IMR-90 (cell line): ENCODE measurements around the gene POLRMT. TPM values are rescaled to one million over a fixed set of nuclear protein-coding genes. Genes with fewer than 3 reads are reported as not detected.

Experiments used
- ATAC-seq: fragments of 200-7000 bp; cut with Tn5 transposase; 2 replicates; pipeline ENCODE4 v1.9.1; 2020; ENCODE audit warnings: low read depth, mild to moderate bottlenecking, moderate library complexity
- BruUV-seq: library from RNA; stranded (reverse); fragments of 400-500 nt; replicated peaks from 2 replicates; lab custom pipeline; 2021; lab: Mats Ljungman, UMichigan
- CTCF ChIA-PET: fragments of 300-600 bp; formaldehyde crosslinking; extraction: SDS; loops from one replicate; lab custom pipeline; 2021; ENCODE audit warnings: antibody characterized with exemption; lab: Yijun Ruan, JAX
- POLR2A ChIA-PET: fragments of 300-600 bp; sonication (Branson Sonifier 250); formaldehyde crosslinking; loops from one replicate; lab custom pipeline; 2022; ENCODE audit warnings: antibody characterized with exemption; ENCODE audit not compliant: unreplicated experiment; lab: Charles Lee
- DNase-seq: peaks from one replicate; pipeline ENCODE4 v3.0.0; 2013
- H2AFZ ChIP-seq: replicated peaks from 2 replicates; pipeline ENCODE3; 2013; ENCODE audit warnings: low read length, mild to moderate bottlenecking; ENCODE audit not compliant: poor library complexity
- H2AK5ac ChIP-seq: 2 replicates; pipeline ENCODE4 v1.6.1; 2013; ENCODE audit warnings: low read depth, low read length, inconsistent platforms
- H2AK9ac ChIP-seq: replicated peaks from 2 replicates; pipeline ENCODE3; 2013; ENCODE audit warnings: mild to moderate bottlenecking, low read depth, low read length, moderate library complexity; ENCODE audit not compliant: poor library complexity
- H2BK120ac ChIP-seq: 2 replicates; pipeline ENCODE4 v1.6.1; 2013; ENCODE audit warnings: low read depth, low read length, inconsistent platforms
- H2BK15ac ChIP-seq: 3 replicates; pipeline ENCODE4 v1.6.1; 2013; ENCODE audit warnings: low read depth, low read length, inconsistent platforms
- H2BK20ac ChIP-seq: 2 replicates; pipeline ENCODE4 v1.6.1; 2013; ENCODE audit warnings: low read depth, mild to moderate bottlenecking, inconsistent platforms, low read length, moderate library complexity
- H2BK5ac ChIP-seq: 2 replicates; pipeline ENCODE4 v1.6.1; 2013; ENCODE audit warnings: mild to moderate bottlenecking, low read depth, low read length, inconsistent platforms; ENCODE audit not compliant: poor library complexity, severe bottlenecking
- H3K14ac ChIP-seq: replicated peaks from 2 replicates; pipeline ENCODE4 v1.6.1; 2013; ENCODE audit warnings: low read depth, low read length, inconsistent platforms
- H3K18ac ChIP-seq: 2 replicates; pipeline ENCODE4 v1.6.1; 2013; ENCODE audit warnings: low read depth, low read length, control low read depth
- H3K23ac ChIP-seq: 2 replicates; pipeline ENCODE4 v1.6.1; 2013; ENCODE audit warnings: low read depth, low read length, inconsistent platforms
- H3K27ac ChIP-seq: 2 replicates; pipeline ENCODE4 v1.5.1; 2013; ENCODE audit warnings: mild to moderate bottlenecking, control low read depth, low read length; ENCODE audit not compliant: insufficient read depth
- H3K27me3 ChIP-seq: 2 replicates; pipeline ENCODE4 v1.6.1; 2013; ENCODE audit warnings: low read length; ENCODE audit not compliant: control insufficient read depth, insufficient read depth
- H3K36me3 ChIP-seq: 2 replicates; pipeline ENCODE4 v1.6.1; 2013; ENCODE audit warnings: low read length, mixed read lengths; ENCODE audit not compliant: control insufficient read depth, insufficient read depth
- H3K4ac ChIP-seq: 2 replicates; pipeline ENCODE4 v1.6.1; 2013; ENCODE audit warnings: low read depth, low read length, inconsistent platforms
- H3K4me1 ChIP-seq: 2 replicates; pipeline ENCODE4 v1.6.1; 2013; ENCODE audit warnings: low read length, mixed read lengths; ENCODE audit not compliant: control insufficient read depth, insufficient read depth
- H3K4me2 ChIP-seq: 2 replicates; pipeline ENCODE4 v1.6.1; 2013; ENCODE audit warnings: low read depth, mild to moderate bottlenecking, control low read depth, low read length, moderate library complexity
- H3K4me3 ChIP-seq: 2 replicates; pipeline ENCODE4 v1.5.1; 2013; ENCODE audit warnings: low read depth, mild to moderate bottlenecking, control low read depth, low read length, moderate library complexity; ENCODE audit not compliant: insufficient read depth
- H3K56ac ChIP-seq: 2 replicates; pipeline ENCODE4 v1.6.1; 2013; ENCODE audit warnings: low read length, inconsistent platforms; ENCODE audit not compliant: insufficient read depth; ENCODE audit errors: extremely low read depth
- H3K79me1 ChIP-seq, 2 experiments: 2 replicates each; pipeline ENCODE4 v1.6.1; 2013; ENCODE audit warnings: low read length in 2 of 2, inconsistent platforms in 1 of 2, low read depth in 1 of 2
- H3K9ac ChIP-seq: 2 replicates; pipeline ENCODE4 v1.6.1; 2013; ENCODE audit warnings: low read depth, low read length, control low read depth
- H3K9me1 ChIP-seq: 2 replicates; pipeline ENCODE4 v1.6.1; 2013; ENCODE audit warnings: low read length, inconsistent platforms; ENCODE audit not compliant: insufficient read depth
- H3K9me3 ChIP-seq: 2 replicates; pipeline ENCODE4 v1.6.1; 2013; ENCODE audit warnings: low read length; ENCODE audit not compliant: control insufficient read depth, insufficient read depth
- H4K20me1 ChIP-seq: 2 replicates; pipeline ENCODE4 v1.6.1; 2013; ENCODE audit warnings: low read length, inconsistent platforms; ENCODE audit not compliant: insufficient read depth
- H4K5ac ChIP-seq: 2 replicates; pipeline ENCODE4 v1.6.1; 2013; ENCODE audit warnings: mild to moderate bottlenecking, low read depth, low read length, control low read depth
- H4K8ac ChIP-seq, 2 experiments: 2 replicates each; pipeline ENCODE4 v1.6.1; 2013; ENCODE audit warnings: low read depth in 2 of 2, low read length in 2 of 2, control low read depth in 1 of 2, inconsistent platforms in 1 of 2
- H4K91ac ChIP-seq: 2 replicates; pipeline ENCODE4 v1.6.1; 2013; ENCODE audit warnings: low read depth, low read length, inconsistent platforms; ENCODE audit not compliant: insufficient read depth
- MXI1 ChIP-seq: IDR thresholded peaks from 2 replicates; pipeline ENCODE4 v1.6.1; 2012; ENCODE audit warnings: low read depth, mild to moderate bottlenecking, low read length, moderate library complexity, borderline replicate concordance
- WGBS, 2 experiments: methylation state at CpG; one replicate each; pipeline versions ENCODE4 v1.1.5 to v1.1.7; 2013; ENCODE audit warnings: missing lambda C conversion rate in 2 of 2; ENCODE audit not compliant: insufficient read length in 1 of 2; ENCODE audit errors: extremely low coverage in 2 of 2; 5-methylcytosine and 5-hydroxymethylcytosine counted together
- dilution Hi-C: fragments of 300-500 bp; cut with HindIII; formaldehyde crosslinking; loops from one replicate; pipeline ENCODE4 v1.14.3; 2018; ENCODE audit warnings: low sequenced_read_pairs; ENCODE audit not compliant: unreplicated experiment
- in situ Hi-C: fragments of 300-500 bp; cut with MboI; formaldehyde crosslinking; loops from 3 replicates; pipeline ENCODE4 v1.14.3; 2019; ENCODE audit warnings: low sequenced_read_pairs, inconsistent platforms, mixed read lengths
- intact Hi-C: fragments of 100-400 bp; cut with micrococcal nuclease; formaldehyde crosslinking; loops from 2 replicates; pipeline ENCODE4 v1.10.0; 2022
- polyA plus RNA-seq, 3 experiments: library from polyadenylated mRNA; depleted of rRNA; stranded (reverse); fragments of >200 nt; gene quantifications; 2 replicates each; pipeline ENCODE4 v1.2.3, GENCODE V29; 2012; ENCODE audit warnings: low replicate concordance in 1 of 3
- total RNA-seq: library from RNA; depleted of rRNA; stranded (reverse); fragments of >200 nt; gene quantifications from 2 replicates; pipeline ENCODE4 v1.2.3, GENCODE V29; 2012

Gene POLRMT
- total and polyA plus RNA-seq, 2 of the 4 experiments (the other 2 are of a cell fraction) = 9.9 to 29.6 TPM

- WGBS, 2 experiments = 58% methylated on average over 39 of the region's 75 CpGs; no CpG with 5 or more reads in 1 of the 2 experiments
- no peak for TF ChIP-seq MXI1
- Histone ChIP-seq H2BK20ac (no peak overlapping the region), H3K4me2 (no peak overlapping the region), H3K4me1 (peaks cover 5% of the 10 kb centered on the region), H2BK5ac (no peak overlapping the region), H3K18ac (no peak overlapping the region), H3K27ac (no peak overlapping the region), H2AK5ac (no peak overlapping the region), H3K4ac (no peak overlapping the region), H2BK15ac (no peak overlapping the region), H3K14ac (no peak overlapping the region), H3K9me3 (no peaks in the 10 kb centered on the region), H3K23ac (no peak overlapping the region), H3K56ac (no peak overlapping the region), H2AFZ (peak overlapping the region; percentile 43), H3K4me3 (no peak overlapping the region), H3K79me1 (no peaks in the 10 kb centered on the region), H2AK9ac (no peak overlapping the region), H4K91ac (no peak overlapping the region), H4K5ac (no peak overlapping the region), H3K9ac (no peak overlapping the region), H4K8ac (no peak overlapping the region), H4K20me1 (peaks cover 32% of the 10 kb centered on the region), H3K27me3 (peaks cover 24% of the 10 kb centered on the region), H3K9me1 (no peaks in the 10 kb centered on the region), H3K36me3 (no peaks in the 10 kb centered on the region), H2BK120ac (no peak overlapping the region)
- ATAC-seq (peak; percentile 21; the same call in 1 of the 2 replicates), DNase-seq (no peak)
- no TSS peak for BruUV-seq
- dilution Hi-C loops = no loop called here
- in situ Hi-C loops = no loop called here
- intact Hi-C loops = no loop called here
- ChIA-PET CTCF (no interaction called here), POLR2A (no interaction called here)
Observed at GRCh38 chr19:591099-591958, 42.0 kb downstream of the POLRMT start.
